Activated CD8-positive, alpha-beta memory T cell treated with anti-CD3 and anti-CD28 coated beads for 1 hour (primary cell): ENCODE measurements around the gene C1orf159.
"Not testable (repeated sequence)": the region's sequence is repeated elsewhere in the genome, so short reads cannot be mapped to it uniquely, and the experiment has no call there.

Experiments used
- DNase-seq, 2 donors: peaks; one replicate each; pipeline ENCODE4 v3.0.0-alpha.2; 2020; ENCODE audit warnings: low read depth in 1 of 2; ENCODE audit errors: extremely low read depth in 1 of 2

Gene C1orf159

GRCh38 chr1:1118876-1119220 is 3.0 kb upstream of the C1orf159 start:
- no peak for DNase-seq

DNA sequence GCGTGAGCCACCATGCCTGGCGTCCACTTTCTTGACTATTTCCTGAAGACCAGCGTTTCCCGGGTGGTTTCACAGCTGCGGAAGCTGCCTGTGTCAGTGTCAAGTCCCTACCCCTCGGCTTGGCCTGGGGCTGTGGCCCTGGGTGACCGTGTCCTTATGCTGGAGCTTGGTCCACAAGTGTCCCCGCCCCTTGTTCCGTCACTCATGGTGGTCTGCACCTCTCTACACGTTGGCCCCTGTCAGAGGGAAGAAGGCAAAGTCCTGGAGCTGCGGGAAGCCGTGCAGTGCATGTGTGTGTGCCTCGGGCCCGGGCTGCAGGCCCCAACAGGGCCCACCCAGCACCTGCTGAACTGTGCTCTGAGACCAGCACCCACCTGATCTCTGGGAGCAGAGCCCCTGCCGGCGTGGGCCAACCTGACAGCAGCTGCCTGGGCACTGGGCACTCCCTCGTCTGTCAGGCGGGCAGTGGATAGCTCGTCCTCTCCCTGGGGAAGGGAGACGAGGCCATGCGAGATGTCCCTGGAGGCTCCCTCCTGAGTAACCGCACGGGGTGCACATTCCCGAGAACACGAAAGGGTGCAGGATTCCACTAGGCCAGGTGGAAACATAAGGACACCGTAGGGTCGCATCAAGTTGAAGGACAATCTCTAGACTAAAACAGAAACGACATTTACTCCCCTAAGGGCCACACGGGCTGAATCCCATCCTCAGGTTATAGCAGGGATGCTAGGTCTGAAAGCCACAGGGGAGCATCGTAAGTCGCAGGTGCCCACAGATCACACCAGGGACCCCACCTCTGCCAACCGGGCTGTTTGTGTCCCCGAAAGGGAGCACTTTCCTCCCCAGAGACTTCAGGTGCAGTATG is 2.4 kb upstream of the C1orf159 start:
- no peak for DNase-seq

DNA sequence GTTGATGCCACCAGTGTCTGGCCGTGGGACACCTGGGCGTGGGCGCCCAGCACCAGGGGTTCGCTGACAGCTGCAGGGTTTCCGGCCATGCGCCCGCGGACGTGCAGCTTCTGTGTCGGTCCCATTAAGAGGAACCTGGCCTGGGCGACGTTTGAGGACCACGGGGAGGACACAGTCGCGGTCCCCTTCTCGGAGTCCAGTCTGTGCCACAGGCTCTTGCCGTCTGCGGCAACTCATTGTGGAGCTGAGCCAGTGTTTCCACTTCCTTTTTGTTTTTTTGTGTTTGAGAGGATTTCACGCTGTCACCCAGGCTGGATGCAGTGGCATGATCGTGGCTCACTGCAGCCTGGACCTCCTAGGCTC is 1.6 kb upstream of the C1orf159 start:
- no peak for DNase-seq

DNA sequence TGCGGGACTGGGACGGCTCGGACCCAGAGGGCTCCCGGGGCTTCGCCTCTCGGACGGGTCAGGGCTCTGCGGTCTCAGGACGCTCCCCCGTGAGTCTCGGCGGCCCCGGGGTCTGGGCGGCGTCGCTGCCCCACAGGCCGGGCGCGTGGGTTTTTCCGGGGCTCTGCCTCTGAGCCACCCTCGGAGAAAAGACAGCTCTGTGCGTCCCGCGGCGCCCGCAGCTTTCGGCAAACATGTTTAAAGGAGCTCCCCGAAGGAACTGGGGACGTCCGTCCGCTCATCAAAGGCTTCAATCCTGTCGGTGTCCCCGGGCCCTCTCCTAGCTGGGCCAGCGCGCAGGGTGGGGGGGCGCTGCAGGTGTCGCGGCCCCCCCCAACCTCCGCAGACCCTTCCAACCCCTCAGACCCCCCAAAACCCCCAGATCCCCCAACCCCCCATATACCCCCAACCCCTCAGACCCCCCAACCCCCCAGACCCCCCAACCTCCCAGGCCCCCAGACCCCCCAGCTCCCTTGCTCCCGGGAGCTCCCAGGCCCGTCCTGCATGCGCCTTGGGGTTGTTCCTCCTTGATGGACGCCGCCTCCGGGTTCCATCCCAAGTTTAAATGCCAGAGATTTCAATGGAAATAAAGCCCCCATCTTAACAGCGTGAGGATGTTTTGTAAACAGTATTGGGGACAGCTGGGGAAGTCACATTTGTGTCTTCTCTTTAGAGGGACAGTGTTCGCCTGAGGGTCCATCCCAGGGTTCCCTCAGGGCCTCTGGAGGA is 996 bp upstream of the C1orf159 start:
- no peak for DNase-seq

- DNase-seq: no peak
Measured at GRCh38 chr1:1115136-1115785, 628 bp downstream of the C1orf159 start.

DNA sequence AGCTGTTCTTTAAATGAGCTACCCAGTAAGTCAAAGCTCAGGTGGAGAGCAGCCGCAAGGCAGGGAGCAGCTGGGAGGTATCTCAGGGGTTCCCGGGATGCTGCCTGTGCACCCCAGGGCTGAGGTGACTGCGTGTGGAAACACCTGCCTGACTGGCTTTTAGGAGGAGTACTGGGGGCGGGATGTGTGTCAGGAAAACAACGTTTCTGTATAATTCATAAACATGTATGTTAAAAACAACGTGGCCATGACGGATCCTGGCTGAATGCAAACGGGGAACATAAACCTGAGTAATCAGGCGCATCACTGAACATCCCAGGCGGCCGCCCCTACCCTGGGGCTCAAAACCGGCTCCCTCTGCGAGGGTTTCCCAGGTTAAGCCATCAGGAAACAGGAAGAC is 1.5 kb downstream of the C1orf159 start:
- no peak for DNase-seq

DNA sequence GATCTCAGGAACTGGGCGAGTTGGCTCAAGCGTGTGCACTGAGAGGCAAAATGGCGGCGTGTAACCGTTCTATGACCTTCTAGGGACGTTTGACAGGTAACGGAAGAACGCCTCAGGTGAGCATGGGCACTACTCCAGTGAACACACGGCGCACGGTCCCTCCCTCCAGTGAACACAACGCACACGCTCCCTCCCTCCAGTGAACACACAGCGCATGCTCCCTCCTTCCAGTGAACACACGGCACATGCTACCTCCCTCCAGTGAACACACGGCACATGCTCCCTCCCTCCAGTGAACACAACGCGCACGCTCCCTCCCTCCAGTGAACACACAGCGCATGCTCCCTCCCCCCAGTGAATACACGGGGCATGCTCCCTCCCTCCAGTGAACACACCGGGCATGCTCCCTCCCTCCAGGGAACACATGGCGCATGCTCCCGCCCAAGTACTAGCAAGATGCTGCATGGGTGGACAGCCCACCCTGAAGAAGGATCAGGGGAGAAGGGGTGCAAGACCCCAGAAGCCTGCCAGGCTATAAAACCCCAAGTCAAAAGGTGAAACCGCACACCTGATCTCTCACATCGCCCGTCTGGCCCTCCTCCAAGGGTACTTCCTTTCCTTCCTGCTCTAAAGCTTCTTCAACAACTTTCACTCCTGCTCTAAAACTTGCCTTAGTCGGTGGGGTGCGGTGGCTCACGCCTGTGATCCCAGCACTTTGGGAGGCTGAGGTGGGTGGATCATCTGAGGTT is 3.5 kb downstream of the C1orf159 start:
- no peak for DNase-seq

DNA sequence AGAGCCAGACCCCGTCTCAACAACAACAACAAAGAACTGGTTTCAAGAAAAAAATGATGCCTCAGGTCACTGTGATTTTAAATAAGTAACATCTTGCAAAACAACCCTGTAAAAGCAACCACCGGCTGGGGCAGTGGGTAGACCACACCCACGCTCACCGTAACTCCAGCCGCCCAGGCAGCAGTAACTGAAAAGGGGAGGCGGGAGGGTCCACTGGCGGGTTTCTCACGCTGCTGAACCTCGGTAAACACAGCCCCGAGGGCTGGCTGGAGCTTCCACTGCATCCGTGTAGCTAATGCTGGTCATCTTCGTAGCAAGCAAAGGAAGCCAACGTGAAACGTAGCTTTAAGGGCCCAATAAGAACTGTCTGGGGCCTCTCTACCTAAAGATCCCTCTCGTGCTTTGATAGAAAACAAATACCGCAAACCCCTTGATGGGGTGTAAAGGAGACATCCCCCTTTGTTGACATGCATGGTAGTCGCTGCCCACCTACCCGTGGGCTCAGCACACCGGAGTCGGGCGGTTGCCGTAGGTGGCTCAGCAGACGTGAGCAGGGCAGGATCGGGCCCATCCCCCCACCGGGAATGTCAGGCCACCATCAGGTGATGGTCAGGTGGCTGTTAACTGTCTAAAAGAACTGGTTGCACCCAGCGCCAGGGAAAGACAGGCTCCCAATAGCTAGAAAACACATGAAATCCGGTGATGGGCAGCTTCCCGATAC is 4.2 kb downstream of the C1orf159 start:
- no peak for DNase-seq

GRCh38 chr1:1110561-1110971 is 5.3 kb downstream of the C1orf159 start:
- DNase-seq: no peak

- no peak for DNase-seq
Measured at GRCh38 chr1:1109743-1110142, 6.1 kb downstream of the C1orf159 start.

GRCh38 chr1:1106510-1107221 is 9.2 kb downstream of the C1orf159 start:
- DNase-seq: no peak

DNA sequence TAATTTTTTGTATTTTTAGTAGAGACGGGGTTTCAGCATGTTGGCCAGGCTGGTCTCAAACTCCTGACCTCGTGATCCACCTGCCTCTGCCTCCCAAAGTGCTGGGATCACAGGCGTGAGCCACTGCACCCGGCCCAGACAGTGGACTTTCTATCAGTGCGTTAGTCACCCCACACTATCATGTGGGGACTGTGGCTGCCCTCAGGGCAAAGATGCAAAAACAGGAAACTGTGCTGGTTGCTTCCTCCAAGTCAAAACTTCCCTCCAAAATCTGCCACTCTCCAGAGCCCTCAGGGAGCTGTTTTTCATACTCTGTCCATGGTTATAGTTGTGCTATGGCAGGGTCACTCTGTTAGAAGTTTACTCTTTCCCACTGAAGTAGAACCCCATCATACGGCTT is 11.7 kb downstream of the C1orf159 start:
- DNase-seq: not testable (repeated sequence)

GRCh38 chr1:1101503-1101902 is 14.4 kb downstream of the C1orf159 start:
- no peak for DNase-seq

DNA sequence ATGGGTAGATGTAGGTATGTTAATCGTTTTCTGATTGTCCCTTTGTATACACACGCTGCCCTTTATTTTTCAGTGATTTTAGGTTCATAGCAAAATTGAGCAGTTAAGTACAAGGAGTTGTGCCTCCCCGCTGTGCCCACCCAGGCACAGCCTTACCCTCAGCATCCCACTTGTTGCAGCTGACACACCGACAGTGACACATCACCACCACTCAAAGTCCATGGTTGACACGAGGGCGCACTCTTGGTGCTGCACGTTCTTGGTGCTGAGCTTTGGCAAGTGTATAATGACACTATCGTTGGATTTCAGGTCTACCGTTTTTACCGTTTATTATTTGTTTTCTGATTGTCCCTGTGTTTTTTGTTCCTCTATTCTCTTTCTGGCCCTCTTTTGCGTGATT is 15.6 kb downstream of the C1orf159 start:
- DNase-seq: no peak

DNA sequence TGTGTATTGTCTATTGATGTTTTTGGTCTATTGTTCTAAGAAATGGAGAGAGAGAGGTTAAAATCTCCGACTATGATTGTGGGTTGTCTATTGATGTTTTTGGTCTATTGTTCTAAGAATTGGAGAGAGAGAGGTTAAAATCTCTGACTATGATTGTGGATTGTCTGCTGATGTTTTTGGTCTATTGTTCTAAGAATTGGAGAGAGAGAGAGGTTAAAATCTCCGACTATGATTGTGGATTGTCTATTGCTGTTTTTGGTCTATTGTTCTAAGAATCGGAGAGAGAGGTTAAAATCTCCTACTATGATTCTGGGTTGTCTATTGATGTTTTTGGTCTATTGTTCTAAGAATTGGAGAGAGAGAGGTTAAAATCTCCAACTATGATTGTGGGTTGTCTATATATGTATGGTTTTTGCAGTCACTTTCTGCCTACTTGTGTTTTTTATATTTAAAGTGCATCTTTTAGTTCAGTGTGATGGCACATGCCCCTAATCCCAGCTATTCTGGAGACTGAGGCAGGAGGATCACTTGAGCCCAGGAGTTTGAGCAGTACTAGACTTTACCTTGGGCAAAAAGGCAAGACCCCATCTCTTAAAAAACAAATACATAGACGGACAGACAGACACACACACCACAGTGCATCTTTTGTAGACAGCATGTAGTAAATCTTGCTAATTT is 16.2 kb downstream of the C1orf159 start:
- DNase-seq: no peak

- DNase-seq: no peak
Measured at GRCh38 chr1:1098681-1099421, 17.0 kb downstream of the C1orf159 start.

DNA sequence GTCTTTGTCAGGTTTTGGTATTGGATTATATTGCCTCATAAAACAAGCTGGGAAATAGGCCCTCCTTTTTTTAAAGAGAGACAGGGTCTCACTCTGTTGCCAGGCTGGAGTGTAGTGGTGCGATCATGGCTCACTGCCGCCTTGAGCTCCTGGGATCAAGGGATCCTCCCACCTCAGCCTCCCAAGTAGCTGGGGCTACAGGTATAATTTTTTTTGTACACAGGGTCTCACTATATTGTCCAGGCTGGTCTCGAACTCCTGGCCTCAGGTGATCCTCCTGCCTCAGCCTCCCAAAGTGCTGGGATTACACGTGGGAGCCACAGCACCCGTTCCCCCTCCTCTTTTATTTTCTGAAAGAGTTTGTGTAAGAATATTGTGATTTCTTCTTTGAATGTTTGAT is 19.8 kb downstream of the C1orf159 start:
- DNase-seq: not testable (repeated sequence)

DNA sequence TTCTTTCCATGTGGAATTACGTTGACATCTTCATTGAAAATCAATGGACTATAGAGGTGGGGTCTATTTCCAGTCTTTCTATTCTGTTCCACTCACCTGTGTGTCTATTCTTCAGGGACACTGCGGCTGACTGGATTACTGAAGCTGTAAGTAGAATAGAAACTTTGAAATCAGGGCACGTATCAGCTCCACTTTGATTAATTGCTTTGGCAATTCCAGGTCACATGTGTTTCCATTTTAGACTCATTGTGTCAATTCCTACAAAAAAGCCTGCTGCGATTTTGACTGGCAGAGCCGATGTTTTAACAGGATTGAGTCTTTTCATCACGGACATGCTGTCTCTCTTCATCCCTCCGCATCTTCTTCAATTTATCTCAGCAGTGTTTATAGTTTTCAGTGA is 20.9 kb downstream of the C1orf159 start:
- DNase-seq: no peak

- no peak for DNase-seq
Measured at GRCh38 chr1:1093610-1093943, 22.3 kb downstream of the C1orf159 start.
